Fibroblast of villous mesenchyme (primary cell): ENCODE data around the gene TM4SF18. TPM values are rescaled to one million over a fixed set of nuclear protein-coding genes. Genes with fewer than 3 reads are reported as not detected.
A peak's percentile ranks its signal among the peaks of the same experiment; 100 is the strongest.
"Not testable (repeated sequence)": the region's sequence is repeated elsewhere in the genome, so short reads cannot be mapped to it uniquely, and the experiment has no call there.

Source experiments
- DNase-seq: peaks from one replicate; pipeline ENCODE4 v3.0.0-alpha.2; 2010; ENCODE audit warnings: low read depth
- H3K4me3 ChIP-seq: 2 replicates; pipeline ENCODE4 v1.5.1; 2011; ENCODE audit warnings: low read depth, mild to moderate bottlenecking, low read length
- total RNA-seq: library from RNA; depleted of rRNA; stranded (reverse); fragments of >200 nt; gene quantifications from 2 replicates; pipeline ENCODE4 v1.2.3, GENCODE V29; 2012
- TF ChIP-seq, protein P1 (sequence below): IDR thresholded peaks from 2 replicates; pipeline ENCODE4 v1.5.1; 2012; ENCODE audit warnings: low read depth, mild to moderate bottlenecking, low read length; ENCODE audit not compliant: insufficient read depth

TM4SF18 gene
- total RNA-seq, 1 donor = not detected

- DNase-seq = peak; percentile 68
- peak overlapping the region; percentile 21 for H3K4me3 ChIP-seq
- TF ChIP-seq, protein P1, sequence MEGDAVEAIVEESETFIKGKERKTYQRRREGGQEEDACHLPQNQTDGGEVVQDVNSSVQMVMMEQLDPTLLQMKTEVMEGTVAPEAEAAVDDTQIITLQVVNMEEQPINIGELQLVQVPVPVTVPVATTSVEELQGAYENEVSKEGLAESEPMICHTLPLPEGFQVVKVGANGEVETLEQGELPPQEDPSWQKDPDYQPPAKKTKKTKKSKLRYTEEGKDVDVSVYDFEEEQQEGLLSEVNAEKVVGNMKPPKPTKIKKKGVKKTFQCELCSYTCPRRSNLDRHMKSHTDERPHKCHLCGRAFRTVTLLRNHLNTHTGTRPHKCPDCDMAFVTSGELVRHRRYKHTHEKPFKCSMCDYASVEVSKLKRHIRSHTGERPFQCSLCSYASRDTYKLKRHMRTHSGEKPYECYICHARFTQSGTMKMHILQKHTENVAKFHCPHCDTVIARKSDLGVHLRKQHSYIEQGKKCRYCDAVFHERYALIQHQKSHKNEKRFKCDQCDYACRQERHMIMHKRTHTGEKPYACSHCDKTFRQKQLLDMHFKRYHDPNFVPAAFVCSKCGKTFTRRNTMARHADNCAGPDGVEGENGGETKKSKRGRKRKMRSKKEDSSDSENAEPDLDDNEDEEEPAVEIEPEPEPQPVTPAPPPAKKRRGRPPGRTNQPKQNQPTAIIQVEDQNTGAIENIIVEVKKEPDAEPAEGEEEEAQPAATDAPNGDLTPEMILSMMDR = no peak
Observed at GRCh38 chr3:149340310-149340933, 7.0 kb upstream of the TM4SF18 start.

DNA sequence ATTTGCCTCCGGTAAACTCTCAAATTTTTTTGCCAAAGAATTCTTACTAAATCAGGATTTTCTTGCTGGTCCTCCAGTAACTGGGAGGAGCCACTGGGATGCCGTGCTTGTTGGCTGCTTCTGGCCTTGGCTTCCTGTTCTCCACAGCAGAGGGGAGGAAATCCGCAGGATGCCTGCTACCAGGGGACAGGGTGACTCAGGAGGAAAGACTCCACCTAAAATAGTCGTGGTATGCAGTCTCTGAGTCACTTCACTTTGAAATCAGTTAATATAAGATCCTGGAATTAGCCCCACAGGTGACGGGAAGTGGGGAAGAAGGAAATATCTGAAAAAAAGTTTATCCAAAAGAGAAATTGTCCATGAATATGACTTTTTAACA, 6.5 kb upstream of the TM4SF18 start:
- peak; percentile 85 for DNase-seq
- H3K4me3 ChIP-seq = peak overlapping the region; percentile 21
- TF ChIP-seq, protein P1 = no peak

GRCh38 chr3:149337486-149337885, 4.0 kb upstream of the TM4SF18 start:
- H3K4me3 ChIP-seq, DNase-seq: not testable (repeated sequence)

DNA sequence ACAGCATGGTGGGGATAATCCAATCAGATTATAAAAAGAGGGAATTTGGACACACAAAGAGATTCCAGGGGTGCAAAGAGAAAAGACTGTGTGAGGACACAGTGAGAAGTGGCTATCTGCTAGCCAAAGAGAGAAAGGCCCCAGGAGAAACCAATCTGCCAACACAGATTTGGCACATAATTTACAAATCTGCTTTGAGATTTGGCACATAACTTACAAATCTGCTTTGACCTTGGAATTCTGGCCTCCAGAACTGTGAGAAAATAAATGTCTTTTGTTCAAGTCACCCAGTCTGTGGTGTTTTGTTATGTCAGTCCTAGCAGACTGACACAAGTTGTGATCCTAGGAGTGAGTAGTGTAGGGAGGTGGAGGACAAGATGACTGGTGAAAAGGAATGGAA, 3.5 kb upstream of the TM4SF18 start:
- no peak for DNase-seq
- H3K4me3 ChIP-seq = no peak overlapping the region
- TF ChIP-seq, protein P1 = no peak

DNA sequence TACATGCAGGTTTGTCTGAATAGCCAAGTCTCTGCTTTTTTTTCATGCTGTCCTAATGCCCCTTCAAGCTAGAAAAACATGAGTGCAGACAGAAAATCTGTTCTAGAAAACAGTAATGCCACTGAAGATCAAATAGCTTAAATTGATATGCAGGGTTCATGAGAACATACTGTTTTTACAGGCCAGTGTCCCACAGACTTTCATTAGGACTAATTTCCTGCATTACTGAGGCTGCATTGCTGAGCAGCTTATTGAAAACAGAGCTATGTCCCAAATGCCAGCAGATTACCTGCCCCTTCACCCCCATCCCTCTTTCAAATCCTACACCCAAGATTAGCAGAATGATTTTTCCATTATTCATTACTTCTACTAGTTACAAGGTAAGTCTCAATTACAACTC, 665 bp downstream of the TM4SF18 start:
- H3K4me3 ChIP-seq = no peak overlapping the region
- peak; percentile 25 for DNase-seq
- TF ChIP-seq, protein P1 = no peak

DNA sequence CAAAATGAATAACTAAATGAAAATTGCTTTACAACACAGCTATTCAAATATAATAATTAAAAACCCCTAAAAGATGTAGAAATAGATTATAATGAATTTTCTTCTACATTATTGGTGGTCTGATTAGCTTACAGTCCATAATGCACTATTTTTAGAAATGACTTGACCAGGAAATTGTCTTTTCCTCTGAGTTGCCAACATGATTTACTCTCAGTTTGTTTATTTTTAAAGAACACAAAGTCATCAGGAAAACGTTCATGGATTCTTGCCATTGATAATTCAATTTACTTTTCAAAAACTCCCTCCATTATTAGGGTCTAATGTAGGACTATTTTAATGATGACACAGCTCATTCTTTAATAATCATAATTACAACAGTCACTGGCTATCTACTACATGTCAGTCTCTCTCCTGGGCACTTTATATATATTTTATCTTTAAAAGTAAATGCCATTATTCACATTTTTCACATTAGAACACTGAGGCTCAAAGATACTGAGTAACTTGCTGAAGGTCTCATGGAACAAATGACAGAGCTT, 1.1 kb downstream of the TM4SF18 start:
- DNase-seq = no peak
- TF ChIP-seq, protein P1 = no peak
- no peak overlapping the region for H3K4me3 ChIP-seq

DNA sequence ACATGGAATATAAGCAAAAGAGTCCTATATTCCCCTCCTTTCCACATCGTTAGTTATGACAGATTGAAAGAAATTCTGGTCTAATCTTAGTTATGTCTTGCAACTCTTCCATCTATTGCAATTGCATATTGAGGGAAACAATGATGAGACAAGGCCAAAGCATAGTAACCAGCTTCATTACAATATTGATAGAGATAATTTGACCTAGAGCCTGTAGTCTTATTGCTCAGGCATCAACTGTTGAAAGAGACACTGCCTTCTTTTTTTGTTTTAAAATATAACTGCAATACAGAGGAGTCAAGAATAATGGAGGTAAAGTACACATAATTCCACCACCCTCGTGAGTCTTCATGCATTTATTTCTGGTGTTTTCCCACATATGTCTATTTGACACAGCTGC, 2.0 kb downstream of the TM4SF18 start:
- H3K4me3 ChIP-seq = no peak overlapping the region
- TF ChIP-seq, protein P1 = no peak
- no peak for DNase-seq
